HepG2 (cell line): ENCODE measurements around the gene INTS2. TPM values are rescaled to one million over a fixed set of nuclear protein-coding genes. Genes with fewer than 3 reads are reported as not detected.

Experiments
- HCFC1 ChIP-seq: fragments of 150-350 bp; IDR thresholded peaks from 2 replicates; pipeline ENCODE4 v1.6.1; 2014; ENCODE audit warnings: low read depth, low read length
- HNRNPK ChIP-seq: fragments of 200-400 bp; formaldehyde crosslinking; IDR thresholded peaks from 2 replicates; pipeline ENCODE4 v1.6.1; 2018; ENCODE audit warnings: low read length, low read depth, moderate library complexity, mild to moderate bottlenecking; ENCODE audit not compliant: poor library complexity, severe bottlenecking
- HNRNPLL ChIP-seq: fragments of 200-400 bp; formaldehyde crosslinking; IDR thresholded peaks from 2 replicates; pipeline ENCODE4 v1.6.1; 2017; ENCODE audit warnings: mild to moderate bottlenecking, low read depth, low read length; ENCODE audit not compliant: poor library complexity, severe bottlenecking
- SMAD9 ChIP-seq: sonication (generic); formaldehyde crosslinking; IDR thresholded peaks from 2 replicates; pipeline ENCODE4 v1.5.1; 2020; ENCODE audit warnings: mild to moderate bottlenecking, missing genetic modification reagents
- TBP ChIP-seq: sonication (generic); formaldehyde crosslinking; IDR thresholded peaks from 2 replicates; pipeline ENCODE4 v1.5.0; 2020; ENCODE audit warnings: missing genetic modification reagents
- THRA ChIP-seq: sonication (generic); formaldehyde crosslinking; IDR thresholded peaks from 2 replicates; pipeline ENCODE4 v1.4.0; 2020; ENCODE audit warnings: missing genetic modification reagents, borderline replicate concordance
- ZBTB25 ChIP-seq: IDR thresholded peaks from 2 replicates; pipeline ENCODE4 v1.6.1; 2018; ENCODE audit warnings: missing genetic modification reagents
- ZFP36L1 ChIP-seq: sonication (generic); formaldehyde crosslinking; IDR thresholded peaks from 2 replicates; pipeline ENCODE4 v1.8.0; 2022; ENCODE audit warnings: mild to moderate bottlenecking, missing genetic modification reagents, moderate library complexity
- ZNF234 ChIP-seq: sonication (generic); formaldehyde crosslinking; conservative IDR thresholded peaks from 2 replicates; pipeline ENCODE4 v1.5.1; 2020; ENCODE audit warnings: mild to moderate bottlenecking, missing genetic modification reagents
- ZNF335 ChIP-seq: sonication (generic); formaldehyde crosslinking; IDR thresholded peaks from 2 replicates; pipeline ENCODE4 v1.4.0; 2020; ENCODE audit warnings: missing genetic modification reagents
- ZNF446 ChIP-seq: sonication (generic); formaldehyde crosslinking; IDR thresholded peaks from 2 replicates; pipeline ENCODE4 v1.5.0; 2020; ENCODE audit warnings: mild to moderate bottlenecking, missing genetic modification reagents
- polyA plus RNA-seq, 8 experiments: library from polyadenylated mRNA; depleted of rRNA in 3 of 8; stranded (reverse) in 7 of 8; unstranded in 1 of 8; fragments of >200 nt; fragmentation: Illumina TruSeq in 4 of 8; extraction: Trizol in 4 of 8; gene quantifications; 2 replicates each; pipeline versions ENCODE4 v1.2.1 to v1.2.3, GENCODE V29; 2011 to 2016; ENCODE audit warnings: low read depth in 4 of 8, missing spikeins in 1 of 8, mixed read lengths in 1 of 8; ENCODE audit not compliant: insufficient read depth in 1 of 8
- total RNA-seq, 5 experiments: library from RNA; depleted of rRNA; stranded (reverse); fragments of >200 nt; fragmentation: Illumina TruSeq; extraction: Trizol; gene quantifications; 2 replicates each; pipeline ENCODE4 v1.2.3, GENCODE V29; 2016; ENCODE audit warnings: low read depth in 1 of 5
- TF ChIP-seq, protein P1 (sequence below): IDR thresholded peaks from 2 replicates; pipeline ENCODE4 v1.6.1; 2016; ENCODE audit warnings: low read depth, missing genetic modification reagents, missing compliant biosample characterization
- TF ChIP-seq, protein P2 (sequence below): sonication (generic); formaldehyde crosslinking; conservative IDR thresholded peaks from 2 replicates; pipeline ENCODE4 v1.4.0; 2020; ENCODE audit warnings: missing genetic modification reagents
- TF ChIP-seq, protein P3 (sequence below): sonication (generic); formaldehyde crosslinking; IDR thresholded peaks from 2 replicates; pipeline ENCODE4 v1.5.1; 2020; ENCODE audit warnings: mild to moderate bottlenecking, missing genetic modification reagents, borderline replicate concordance

Gene INTS2
- total and polyA plus RNA-seq, 2 of the 13 experiments (the other 11 are each of a cell fraction or from before 2014, with no cell fraction given) = 20.5 to 30.2 TPM

GRCh38 chr17:61927208-61928100 is at the start of gene INTS2 (continued):
- TF ChIP-seq, protein P1, sequence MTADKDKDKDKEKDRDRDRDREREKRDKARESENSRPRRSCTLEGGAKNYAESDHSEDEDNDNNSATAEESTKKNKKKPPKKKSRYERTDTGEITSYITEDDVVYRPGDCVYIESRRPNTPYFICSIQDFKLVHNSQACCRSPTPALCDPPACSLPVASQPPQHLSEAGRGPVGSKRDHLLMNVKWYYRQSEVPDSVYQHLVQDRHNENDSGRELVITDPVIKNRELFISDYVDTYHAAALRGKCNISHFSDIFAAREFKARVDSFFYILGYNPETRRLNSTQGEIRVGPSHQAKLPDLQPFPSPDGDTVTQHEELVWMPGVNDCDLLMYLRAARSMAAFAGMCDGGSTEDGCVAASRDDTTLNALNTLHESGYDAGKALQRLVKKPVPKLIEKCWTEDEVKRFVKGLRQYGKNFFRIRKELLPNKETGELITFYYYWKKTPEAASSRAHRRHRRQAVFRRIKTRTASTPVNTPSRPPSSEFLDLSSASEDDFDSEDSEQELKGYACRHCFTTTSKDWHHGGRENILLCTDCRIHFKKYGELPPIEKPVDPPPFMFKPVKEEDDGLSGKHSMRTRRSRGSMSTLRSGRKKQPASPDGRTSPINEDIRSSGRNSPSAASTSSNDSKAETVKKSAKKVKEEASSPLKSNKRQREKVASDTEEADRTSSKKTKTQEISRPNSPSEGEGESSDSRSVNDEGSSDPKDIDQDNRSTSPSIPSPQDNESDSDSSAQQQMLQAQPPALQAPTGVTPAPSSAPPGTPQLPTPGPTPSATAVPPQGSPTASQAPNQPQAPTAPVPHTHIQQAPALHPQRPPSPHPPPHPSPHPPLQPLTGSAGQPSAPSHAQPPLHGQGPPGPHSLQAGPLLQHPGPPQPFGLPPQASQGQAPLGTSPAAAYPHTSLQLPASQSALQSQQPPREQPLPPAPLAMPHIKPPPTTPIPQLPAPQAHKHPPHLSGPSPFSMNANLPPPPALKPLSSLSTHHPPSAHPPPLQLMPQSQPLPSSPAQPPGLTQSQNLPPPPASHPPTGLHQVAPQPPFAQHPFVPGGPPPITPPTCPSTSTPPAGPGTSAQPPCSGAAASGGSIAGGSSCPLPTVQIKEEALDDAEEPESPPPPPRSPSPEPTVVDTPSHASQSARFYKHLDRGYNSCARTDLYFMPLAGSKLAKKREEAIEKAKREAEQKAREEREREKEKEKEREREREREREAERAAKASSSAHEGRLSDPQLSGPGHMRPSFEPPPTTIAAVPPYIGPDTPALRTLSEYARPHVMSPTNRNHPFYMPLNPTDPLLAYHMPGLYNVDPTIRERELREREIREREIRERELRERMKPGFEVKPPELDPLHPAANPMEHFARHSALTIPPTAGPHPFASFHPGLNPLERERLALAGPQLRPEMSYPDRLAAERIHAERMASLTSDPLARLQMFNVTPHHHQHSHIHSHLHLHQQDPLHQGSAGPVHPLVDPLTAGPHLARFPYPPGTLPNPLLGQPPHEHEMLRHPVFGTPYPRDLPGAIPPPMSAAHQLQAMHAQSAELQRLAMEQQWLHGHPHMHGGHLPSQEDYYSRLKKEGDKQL = no peak
- peak; percentile 40; the same call in 1 of the 2 replicates for TF ChIP-seq THRA (CRISPR knock-in tag)
- TF ChIP-seq ZFP36L1 (CRISPR knock-in tag) = 0 out of 2 replicates have a peak, but pooled peaks have one; percentile 34
- TF ChIP-seq, protein P2, sequence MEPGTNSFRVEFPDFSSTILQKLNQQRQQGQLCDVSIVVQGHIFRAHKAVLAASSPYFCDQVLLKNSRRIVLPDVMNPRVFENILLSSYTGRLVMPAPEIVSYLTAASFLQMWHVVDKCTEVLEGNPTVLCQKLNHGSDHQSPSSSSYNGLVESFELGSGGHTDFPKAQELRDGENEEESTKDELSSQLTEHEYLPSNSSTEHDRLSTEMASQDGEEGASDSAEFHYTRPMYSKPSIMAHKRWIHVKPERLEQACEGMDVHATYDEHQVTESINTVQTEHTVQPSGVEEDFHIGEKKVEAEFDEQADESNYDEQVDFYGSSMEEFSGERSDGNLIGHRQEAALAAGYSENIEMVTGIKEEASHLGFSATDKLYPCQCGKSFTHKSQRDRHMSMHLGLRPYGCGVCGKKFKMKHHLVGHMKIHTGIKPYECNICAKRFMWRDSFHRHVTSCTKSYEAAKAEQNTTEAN (CRISPR knock-in tag) = 0 out of 2 replicates have a peak, but pooled peaks have one; percentile 39
- TF ChIP-seq ZNF335 (CRISPR knock-in tag) = peak; percentile 90
- TF ChIP-seq, protein P3, sequence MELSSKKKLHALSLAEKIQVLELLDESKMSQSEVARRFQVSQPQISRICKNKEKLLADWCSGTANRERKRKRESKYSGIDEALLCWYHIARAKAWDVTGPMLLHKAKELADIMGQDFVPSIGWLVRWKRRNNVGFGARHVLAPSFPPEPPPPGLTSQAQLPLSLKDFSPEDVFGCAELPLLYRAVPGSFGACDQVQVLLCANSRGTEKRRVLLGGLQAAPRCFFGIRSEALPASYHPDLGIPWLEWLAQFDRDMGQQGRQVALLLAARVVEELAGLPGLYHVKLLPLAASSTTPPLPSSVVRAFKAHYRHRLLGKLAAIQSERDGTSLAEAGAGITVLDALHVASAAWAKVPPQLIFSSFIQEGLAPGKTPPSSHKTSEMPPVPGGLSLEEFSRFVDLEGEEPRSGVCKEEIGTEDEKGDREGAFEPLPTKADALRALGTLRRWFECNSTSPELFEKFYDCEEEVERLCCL (CRISPR knock-in tag) = no peak
- peak; percentile 91; the same call in 1 of the 2 replicates for TF ChIP-seq ZNF446 (CRISPR knock-in tag)
- TF ChIP-seq HCFC1 = peak; percentile 29; the same call in 1 of the 2 replicates
- TF ChIP-seq HNRNPLL = peak; percentile 68
- TF ChIP-seq ZBTB25 (CRISPR knock-in tag) = peak; percentile 85
- no peak for TF ChIP-seq TBP
- 0 out of 2 replicates have a peak, but pooled peaks have one; percentile 47 for TF ChIP-seq SMAD9 (CRISPR knock-in tag)
- TF ChIP-seq HNRNPK = no peak
- no peak for TF ChIP-seq ZNF234 (CRISPR knock-in tag)
